Limb (tissue), 2 donors: ENCODE results near the gene OXSR1.
"Not testable (repeated sequence)": the region's sequence is repeated elsewhere in the genome, so short reads cannot be mapped to it uniquely, and the experiment has no call there.

Experiments
- DNase-seq, 2 donors: peaks; one replicate each; pipeline ENCODE4 v3.0.0-alpha.2; 2016; ENCODE audit errors: extremely low spot score in 2 of 2

Gene OXSR1

DNA sequence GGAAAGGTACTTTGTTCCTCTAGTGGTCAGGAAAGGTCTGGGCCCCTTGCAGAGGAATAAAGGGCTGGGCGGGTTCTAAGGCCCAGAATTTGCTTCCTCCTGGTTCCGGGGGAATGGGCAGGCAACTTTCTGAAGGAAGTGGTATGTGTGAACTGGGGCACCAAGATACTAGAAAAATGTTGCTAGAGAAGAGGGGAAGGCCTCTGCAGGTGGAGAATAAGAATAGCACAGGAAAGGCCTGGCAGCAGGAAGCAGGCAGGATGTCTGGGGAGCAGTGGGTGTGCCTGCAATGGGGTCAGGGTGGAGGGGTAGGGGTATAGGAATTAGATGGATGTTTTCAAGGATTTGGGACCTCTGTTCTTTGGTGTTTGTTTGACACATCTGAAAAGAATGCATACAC, 102.3 kb downstream of the OXSR1 start:
- no peak for DNase-seq

DNA sequence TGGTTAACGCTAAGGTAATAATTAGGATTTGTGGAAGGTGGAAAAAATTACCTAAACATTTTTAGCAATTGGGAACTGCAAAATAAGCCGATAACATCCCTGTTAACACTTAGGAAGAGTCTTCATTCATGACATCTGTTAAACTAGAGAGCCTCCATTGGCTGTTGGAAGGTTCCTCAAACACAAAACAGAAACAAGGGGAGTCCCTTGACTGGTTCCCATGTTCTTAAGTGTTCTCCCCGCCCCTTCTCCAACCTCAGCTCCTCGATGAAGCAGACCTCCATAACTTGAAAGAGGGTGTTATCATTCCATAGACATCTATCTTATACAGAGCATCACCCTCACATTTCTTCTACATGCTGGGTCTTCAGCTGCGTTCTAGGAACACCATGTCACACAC, 102.8 kb downstream of the OXSR1 start:
- DNase-seq, result no peak

DNA sequence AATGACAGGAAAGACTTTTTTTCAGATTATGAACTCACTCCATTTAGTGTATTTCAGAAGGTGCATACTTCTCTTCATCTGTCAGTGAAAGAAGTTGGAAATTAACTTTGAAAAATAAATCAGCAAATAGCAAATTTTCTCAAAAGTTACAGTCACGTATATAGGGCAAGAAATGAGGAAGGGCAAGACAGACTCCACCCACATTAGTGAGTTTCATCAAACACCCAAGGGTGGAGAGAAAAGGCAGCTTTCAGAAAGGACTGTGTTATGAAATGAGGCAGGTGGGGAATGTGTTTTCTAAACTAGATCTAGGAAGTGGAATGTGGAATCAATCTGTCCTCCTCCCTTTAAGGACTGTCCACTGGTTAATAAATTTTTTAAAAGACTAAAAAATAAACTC, 103.2 kb downstream of the OXSR1 start:
- no peak for DNase-seq

DNA sequence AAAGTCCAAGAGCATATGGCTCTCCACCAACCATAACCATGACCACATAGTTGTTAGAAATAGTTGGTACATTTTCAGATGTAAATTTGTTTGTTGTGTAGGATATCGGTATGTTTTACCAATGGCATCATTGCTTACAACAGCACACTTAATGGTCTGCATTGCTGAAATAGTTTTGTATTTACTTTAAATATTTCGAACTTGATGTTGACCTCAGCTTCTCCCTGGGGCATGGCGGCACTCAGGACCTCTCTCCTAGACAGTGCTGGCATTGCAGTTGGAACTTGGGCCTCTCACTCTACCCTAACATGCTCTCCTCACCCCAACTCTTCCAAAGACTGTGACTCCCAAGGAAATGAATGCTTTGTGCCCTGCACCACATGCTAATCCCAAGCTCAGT, 105.3 kb downstream of the OXSR1 start:
- DNase-seq, result no peak

DNA sequence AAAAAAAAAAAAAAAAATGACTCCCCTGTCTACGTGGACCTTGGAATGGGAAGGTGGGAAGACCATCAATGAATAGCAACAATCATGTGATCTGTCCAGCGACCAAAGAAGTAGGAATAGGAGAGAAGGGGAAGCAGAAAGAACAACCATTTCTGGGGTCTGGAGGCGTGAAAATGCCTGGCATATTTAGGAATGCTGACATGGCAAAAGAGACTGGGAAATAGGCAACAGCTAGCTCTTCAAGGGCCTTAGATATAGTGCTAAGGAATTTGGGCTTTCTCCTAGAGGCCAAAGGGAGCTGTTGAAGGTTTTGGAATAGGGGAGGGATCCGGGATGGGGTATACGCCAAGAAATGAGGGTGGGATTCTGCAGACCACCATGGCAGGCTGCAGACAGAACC, 106.2 kb downstream of the OXSR1 start:
- no peak for DNase-seq

DNA sequence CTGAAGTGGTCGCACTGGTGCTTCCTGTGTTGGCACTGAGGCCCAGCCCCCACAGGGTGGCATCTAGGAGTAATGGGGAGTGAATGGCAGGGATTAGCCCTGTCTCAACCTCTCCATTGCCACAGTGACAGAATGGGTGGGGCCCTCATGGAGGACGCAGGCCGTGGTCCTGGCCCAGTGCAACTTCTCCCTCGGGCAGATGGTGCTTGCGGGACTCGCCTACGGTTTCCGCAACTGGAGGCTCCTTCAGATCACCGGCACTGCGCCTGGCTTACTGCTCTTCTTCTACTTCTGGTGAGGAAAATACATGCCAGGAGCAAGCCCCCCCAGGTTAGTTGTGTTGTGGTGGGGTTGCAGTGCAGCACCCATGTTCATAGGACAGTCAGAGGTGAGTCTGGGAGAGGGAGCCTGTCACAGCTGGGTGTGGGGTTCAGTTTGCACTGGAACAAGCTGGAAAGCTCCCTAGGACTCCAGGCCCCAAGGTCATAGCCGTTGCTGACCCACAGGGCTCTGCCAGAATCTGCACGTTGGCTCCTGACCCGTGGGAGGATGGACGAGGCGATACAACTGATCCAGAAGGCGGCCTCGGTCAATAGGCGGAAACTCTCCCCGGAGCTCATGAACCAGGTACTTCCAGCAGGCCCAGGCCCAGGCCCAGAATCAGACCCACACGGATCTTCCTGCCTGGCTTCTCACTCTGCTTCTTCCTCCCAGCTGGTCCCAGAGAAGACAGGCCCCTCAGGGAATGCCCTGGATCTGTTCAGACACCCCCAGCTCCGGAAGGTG, 109.7 kb downstream of the OXSR1 start:
- DNase-seq, result no peak

DNA sequence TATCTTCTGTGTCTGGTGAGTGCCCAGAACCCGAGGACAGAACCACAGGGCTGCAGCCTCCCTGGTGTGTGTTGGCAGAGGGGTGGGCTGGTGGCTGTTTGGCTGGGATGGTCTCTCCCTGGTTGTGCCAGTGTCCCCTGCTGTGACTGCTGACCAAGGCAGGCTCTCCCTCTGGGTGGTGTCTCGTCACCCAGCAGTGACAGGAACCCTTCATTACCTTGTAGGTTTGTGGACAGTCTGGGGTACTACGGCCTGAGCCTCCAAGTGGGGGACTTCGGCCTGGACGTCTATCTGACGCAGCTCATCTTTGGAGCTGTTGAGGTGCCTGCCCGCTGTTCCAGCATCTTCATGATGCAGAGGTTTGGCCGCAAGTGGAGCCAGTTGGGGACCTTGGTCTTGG, 110.3 kb downstream of the OXSR1 start:
- no peak for DNase-seq

DNA sequence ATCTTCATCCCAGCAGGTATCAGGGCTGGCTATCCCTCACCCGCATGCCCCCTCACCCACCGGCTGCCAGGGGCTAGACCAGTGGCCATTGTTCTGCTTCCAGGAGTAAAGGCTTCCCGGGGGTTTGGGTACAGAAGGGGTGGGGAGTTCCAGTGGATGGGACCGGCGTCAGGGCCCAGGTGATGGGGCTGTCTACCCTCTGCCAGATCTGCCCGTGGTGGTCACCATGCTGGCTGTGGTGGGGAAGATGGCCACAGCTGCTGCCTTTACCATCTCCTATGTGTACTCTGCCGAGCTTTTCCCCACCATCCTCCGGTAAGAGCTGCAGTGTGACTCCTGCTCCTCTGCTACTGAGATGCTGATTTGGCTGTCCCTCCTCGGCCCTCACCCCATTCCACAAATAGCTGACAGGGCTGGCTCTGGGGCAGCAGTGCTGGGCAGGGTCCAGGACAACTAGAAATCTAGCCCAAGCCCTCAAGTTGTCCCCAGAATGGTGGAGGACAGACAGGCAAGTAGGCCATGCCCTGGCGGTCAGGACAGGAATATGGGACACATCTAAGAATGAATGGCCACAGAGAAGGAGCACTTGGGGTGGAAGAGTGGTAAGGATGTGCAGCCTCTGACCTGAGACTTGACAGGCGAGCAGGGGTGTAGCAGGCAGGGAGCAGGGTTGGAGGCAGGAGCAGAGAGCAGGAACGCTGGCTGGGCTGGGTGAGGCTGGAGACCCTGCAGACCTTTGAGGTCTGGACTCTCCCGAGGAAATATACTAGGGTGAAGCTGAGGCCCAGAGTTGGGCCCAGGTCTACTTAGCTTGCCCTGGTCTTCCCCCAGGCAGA, 111.0 kb downstream of the OXSR1 start:
- DNase-seq, result no peak

DNA sequence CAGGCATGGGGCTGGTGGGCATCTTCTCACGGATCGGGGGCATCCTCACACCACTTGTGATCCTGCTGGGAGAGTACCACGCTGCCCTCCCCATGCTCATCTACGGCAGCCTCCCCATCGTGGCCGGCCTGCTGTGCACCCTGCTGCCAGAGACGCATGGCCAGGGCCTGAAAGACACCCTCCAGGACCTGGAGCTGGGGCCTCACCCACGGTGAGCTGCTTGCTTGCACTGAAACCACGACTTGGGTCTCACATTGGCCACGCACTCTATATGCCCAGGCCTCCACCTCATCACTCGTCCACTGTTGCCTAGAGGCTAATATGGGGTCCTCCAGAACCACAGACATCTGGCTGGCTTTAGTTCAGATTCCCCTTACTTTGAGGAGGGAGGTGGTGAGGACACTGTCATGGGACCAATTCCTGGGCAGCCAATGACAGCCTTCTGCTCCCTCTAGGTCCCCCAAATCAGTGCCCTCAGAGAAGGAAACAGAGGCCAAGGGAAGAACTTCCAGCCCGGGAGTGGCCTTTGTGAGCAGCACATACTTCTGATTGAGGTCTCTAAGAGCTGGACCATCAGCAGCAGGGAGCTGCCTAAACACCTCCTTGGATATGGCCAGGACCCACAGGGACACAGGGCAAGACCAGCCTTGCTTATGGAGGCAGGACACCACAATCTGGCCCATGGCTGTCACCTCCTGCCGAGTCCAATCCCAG, 111.7 kb downstream of the OXSR1 start:
- no peak for DNase-seq

DNA sequence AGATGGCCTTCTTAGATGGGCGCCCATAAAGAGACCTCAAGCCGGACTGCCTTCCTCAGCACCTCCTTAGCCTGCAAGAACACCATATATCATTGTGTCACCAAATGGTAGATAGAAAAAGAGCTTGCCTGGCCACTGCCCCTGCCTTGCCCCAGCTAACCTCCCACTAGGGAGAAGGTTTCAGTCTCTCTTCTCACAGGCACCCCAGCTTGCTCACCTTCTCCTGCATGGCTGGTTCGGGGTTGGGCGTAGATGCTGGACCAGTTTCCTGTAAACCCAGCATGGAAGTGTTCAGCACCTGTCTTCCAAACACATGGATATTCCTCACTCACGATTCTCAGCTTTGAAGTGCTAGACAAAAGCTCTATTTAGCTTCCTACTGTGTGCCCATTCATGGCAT, 113.5 kb downstream of the OXSR1 start:
- no peak for DNase-seq

DNA sequence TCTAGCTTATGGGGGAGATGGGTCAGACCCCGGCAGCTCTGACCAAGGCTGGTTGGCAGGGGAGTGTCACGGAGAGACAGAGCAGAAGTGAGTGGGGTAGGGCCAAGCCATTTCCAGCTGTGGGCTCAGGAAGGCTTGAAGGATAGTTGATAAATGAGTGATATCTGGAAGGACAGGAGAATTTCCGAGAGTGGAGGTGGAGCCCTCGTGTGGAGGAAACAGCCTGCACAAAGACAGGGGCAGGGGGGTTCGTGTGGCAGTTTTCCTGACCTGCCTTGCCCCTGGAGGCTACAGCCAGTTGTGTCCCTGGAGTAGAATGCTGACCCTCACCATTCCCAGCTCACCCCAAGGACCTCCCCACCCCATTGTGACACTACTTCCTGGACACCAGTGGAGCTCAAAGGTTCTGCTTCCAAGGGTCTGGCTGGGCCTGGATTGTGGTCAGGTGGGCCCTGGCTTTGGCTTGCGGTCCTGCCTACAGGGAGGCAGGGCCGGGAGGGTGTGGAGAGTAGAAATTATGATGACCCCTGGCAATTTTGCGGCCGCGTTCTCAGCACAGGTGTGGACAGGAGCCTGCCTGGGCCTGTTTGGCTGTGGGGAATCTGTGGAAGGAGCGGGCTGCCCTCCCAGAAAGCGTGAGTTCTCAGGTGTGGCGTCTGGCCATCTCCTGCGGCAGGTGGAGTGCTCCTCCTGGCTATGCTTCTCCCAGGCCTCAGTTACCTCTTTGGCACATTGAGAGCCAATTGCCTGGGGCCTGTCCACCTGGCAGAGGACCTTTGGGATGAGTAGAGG, 116.8 kb downstream of the OXSR1 start, which contains the start of gene SLC22A14:
TSS of gene SLC22A14 (plus strand) at position 400 of the 792 bp plus-strand sequence. CDS start 23,733 bp downstream, outside the sequence.
- no peak for DNase-seq

DNA sequence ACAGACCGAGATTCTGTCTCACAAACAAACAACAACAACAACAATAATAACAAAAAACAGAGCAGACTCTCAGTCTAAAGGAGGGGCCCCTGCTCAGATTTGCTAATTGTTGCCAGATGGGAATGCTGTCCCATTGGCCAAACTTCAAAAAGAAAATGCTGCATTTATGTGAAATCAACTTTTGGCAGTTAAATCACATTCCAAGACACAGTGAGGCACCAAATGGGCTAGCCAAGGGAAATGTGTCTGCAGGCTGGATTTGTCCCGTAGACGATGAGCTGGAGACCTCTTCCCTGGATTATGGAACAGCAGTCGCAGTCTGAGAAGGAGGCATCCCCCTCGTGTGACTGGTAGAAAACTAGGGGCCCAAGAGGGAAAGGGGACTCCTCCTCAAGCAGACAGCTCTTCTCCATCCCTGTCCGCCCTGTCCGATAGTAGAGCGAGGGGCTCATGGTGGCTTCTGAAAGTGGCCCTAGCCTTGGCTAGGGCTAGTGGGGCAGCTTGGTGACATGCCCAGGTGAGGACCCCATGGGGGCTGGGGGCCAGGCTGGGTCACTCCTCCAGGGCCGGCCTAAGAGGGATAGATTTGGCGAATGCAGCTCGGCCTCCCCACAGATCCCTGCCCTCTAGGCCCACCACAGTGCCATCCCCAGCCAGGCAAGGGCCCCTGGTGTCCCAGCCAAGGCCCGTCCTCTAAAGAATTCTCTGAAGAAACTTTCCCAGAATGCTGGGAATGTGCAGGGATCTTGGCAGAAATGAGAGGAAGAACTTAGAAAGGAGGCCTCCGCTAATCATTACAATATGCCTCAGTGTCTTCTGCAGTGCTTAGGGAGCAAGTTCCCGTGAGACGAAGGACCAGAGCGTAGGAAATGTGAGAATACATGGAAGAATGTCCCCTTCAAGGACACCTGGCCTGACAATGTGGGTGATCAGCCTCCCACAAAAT, 118.7 kb downstream of the OXSR1 start:
- peak in 1 of 2 donors; percentile 35 for DNase-seq

DNA sequence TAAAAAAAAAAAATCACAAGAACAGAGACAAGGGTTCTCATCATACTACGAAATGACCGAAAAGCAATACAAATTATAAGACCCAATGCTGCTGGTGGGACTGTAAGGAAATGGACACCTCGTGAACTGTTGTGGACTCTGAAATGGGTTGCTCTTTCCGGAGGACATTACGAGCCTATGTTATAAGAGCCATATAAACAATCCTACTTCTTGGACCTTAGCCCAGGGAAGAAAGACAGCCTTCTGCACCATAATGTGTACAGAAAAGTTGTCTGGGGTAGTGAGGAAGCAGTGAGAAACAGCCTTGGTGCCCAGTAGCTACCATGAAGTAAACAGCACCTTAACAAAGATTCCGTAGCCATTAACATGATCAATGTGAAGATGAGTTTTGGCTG, 119.4 kb downstream of the OXSR1 start:
- DNase-seq, result no peak

DNA sequence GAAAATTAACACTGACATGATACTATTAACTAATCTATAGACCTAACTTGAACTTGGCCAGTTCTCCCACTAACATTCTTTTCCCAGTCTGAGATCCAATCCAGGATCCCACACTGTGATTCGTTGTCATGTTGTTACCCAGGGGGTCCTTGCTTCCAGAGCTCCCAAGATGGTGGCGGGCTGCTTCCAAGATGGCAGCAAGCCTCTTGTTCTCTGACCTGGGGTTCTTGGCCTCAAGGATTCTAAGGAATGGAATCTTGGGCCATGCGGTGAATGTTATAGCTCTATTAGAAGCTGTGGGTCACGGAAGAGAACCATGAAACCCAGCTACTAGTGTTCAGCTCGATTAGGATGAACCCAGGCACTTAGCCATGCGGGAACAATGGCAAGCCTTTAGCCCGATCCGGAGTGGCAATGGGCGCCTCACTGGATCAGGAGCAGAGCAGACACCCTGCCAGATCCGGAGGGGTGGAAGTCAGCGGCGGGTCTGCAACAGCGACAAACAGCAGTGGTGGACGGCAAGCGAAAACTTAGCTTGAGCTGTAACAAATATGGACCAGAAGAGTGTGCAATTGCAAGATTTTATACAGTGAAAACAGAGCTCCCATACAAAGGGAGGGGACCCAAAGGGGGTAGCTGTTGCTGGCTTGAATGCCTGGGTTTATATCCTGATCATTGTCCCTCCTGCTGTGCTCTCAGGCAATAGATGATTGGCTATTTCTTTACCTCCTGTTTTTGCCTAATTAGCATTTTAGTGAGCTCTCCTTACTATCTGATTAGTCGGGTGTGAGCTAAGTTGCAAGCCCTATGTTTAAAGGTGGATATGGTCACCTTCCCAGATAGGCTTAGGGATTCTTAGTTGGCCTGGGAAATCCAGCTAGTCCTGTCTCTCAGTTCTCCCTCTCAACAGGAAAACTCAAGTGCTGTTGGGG, 124.2 kb downstream of the OXSR1 start:
- not testable (repeated sequence) for DNase-seq

DNA sequence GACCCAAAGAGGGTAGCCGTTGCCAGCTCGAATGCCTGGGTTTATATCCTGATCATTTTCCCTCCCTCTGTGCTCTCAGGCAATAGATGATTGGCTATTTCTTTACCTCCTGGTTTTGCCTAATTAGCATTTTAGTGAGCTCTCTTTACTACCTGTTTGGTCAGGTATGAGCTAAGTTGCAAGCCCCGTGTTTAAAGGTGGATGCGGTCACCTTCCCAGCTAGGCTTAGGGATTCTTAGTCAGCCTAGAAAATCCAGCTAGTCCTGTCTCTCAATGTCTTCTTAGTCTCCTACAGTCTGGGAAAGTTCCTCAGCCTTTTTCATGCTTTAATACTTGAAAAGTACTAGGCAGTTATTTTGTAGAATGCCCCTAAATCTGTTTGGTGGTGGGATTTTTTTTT, 131.7 kb downstream of the OXSR1 start:
- not testable (repeated sequence) for DNase-seq

DNA sequence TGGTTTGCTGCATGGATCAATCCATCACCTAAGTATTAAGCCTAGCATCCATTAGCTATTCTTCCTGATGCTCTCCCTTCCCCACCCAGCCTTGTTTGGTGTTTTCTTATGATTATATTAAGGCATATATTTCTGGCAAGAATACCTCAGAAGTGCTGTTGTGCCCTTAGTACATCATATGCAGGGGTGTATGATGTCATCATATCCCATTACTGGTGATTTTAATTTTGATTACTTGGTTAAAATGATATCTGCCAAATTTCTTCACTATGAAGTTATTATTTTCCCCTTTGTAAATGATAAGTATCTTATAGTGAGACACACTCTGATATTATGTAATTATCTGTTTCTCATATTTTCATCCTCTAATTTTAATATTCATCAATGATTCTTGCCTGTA, 132.2 kb downstream of the OXSR1 start:
- no peak for DNase-seq

DNA sequence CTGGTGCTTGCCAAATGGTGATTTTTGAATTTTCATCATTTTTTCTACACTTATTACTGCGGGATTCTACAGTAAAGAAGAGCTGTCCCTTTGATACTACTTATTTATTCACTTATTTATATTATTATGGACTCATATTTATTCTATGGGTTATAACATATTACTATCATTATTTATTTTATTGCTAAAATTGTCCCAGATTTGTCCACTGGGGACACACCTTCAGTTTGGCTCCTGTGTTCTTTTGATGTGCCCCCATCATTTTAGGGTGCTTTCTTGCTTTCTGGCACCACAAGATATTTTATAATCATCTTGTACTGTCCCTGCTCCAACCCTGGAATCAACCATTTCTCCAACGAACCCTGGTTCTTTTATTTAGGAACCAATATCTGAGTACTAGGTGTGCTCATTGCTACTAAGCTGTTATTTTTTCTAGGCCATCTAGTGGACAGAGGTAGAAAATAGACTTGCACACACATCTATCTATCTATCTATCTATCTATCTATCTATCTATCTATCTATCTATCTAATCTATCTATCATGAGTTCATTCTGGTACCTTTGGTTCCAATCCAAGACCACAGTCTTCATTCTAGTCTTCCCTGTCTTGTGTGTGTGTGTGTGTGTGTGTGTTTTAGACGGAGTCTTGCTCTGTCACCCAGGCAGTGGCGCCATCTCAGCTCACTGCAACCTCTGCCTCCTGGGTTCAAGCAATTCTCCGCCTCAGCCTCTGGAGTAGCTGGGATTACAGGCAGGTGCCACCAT, 132.8 kb downstream of the OXSR1 start:
- DNase-seq, result peak in 1 of 2 donors; percentile 39
